Subcutaneous adipose tissue (tissue), 4 donors: Measurements from ENCODE around the gene IQCH. TPM values are rescaled to one million over a fixed set of nuclear protein-coding genes. Genes with fewer than 3 reads are reported as not detected.

ENCODE experiments used
- CTCF ChIP-seq: fragments of 450-650 bp; IDR thresholded peaks from one replicate; pipeline ENCODE4 v1.5.1; 2016; ENCODE audit warnings: low read depth, mild to moderate bottlenecking, control low read depth, antibody characterized with exemption, moderate library complexity
- total RNA-seq, 4 donors: library from RNA; depleted of rRNA; stranded (reverse); fragments of >200 nt; gene quantifications; one replicate each; pipeline ENCODE4 v1.1.0, GENCODE V29; 2016

Gene IQCH
- total RNA-seq, 4 donors from 2014 or later = 0.51 to 1.5 (median 0.88) TPM; not detected in 1

DNA sequence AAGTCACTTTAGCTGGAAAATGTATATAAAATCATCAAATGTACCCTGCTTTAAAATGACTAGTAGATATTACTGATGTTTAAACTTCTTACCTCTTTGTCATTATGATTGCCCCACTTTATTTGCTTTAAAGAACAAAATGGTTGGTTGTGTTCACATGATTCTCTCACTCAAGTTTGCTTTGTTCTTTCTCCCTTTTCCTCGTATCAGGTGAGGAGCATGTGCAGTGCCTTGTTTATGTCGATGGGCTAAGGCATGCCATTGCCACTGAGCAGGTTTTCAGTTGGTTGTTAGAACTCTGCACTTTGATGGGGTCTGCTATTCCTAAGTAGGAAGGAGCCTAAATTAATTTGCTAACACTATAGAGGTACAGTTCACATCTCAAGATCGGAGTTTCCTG, 293.2 kb downstream of the IQCH start:
- no peak for TF ChIP-seq CTCF

- no peak for TF ChIP-seq CTCF
Observed at GRCh38 chr15:67548236-67548852, 293.8 kb downstream of the IQCH start.

DNA sequence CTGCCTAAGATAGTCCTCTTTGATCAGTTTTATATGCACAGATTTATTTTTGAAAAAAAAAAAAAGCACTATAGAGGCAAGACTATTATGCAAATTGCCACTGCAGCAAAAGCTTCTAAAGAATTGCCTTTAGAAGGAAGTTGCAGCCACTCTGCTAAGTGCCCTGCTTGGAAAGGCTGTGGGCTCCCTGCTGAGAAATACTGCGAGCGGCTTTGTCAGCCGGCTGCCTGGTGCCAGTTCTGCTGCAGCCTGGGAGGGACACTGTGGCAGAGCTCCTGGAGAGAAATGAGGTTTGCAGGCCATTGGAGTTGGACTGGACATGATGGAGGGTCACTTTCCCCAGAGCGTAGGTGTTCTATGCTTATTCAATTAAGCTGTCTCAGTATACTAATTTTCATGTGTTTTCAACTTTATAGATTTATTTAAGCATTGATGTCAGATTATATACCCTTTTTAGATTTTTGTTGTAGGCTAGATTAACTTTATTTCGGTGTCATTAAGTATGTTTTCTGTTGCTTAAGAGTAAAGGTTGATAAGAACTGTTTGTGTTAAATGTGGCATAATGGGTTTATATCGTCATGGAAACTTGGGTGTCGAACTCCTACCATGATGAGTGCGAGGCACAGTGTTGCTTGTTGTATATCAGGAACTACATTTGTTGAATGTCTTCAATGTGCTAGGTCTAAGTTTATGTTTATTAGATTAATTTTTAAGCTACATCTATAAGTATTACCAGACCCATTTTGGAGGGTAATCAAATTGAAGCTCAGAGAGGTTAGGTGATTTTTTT, 294.5 kb downstream of the IQCH start:
- TF ChIP-seq CTCF = no peak

DNA sequence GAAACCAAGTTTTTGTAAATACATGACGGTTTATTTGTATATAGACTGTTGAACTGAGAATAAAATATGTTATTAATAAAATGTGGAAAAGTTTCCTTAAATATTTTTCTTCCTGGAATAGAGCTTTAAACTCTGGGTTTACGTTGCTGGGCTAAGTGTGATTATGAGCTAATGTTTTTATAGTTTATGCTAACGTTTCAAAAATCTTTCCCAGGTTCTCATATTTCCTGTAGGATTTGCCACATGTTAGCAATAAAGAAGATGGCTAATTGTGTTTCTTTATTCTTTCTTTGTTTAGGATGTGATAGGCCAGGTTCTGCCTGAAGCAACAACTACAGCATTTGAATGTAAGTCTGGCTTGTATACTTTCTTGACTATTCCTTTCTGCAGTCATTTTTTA, 295.1 kb downstream of the IQCH start:
- TF ChIP-seq CTCF = no peak

- no peak for TF ChIP-seq CTCF
Observed at GRCh38 chr15:67550522-67550921, 295.9 kb downstream of the IQCH start.

DNA sequence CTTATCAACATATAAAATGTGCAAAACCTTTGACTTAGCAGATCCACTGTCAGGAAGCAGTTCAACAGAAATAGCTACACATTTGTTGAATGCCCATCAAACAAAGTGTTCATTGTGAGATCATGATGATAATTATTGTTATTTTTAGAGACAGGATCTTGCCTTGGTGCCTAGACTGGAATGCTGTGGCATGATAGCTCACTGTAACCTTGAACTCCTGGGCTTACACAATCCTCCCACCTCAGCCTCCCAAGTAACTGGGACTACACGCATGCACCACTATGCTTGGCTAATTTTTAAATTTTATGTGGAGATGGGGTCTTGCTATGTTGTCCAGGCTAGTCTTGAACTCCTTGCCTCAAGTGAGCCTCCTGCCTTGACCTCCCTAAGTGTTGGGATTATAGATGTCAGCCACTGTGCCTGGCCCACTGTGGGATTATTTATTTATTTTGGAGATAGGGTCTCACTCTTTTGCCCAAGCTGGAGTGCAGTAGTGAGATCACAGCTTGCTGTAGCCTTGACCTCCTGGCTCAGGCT, 296.7 kb downstream of the IQCH start:
- TF ChIP-seq CTCF = no peak

Other genes starting within 250 kb of the IQCH start
- 10 to 100 TPM; 25.3 to 54.2 (median 40.0) TPM for gene SMAD3, start 189.2 kb upstream of the IQCH start, total RNA-seq
- gene AAGAB, start 125 bp upstream of the IQCH start, total RNA-seq = 10 to 100 TPM; 17.3 to 25.9 (median 21.6) TPM